Panc1 (cell line): ENCODE results near the gene NCKAP5L.

Experiments
- POLR2AphosphoS5 ChIP-seq: IDR thresholded peaks from 2 replicates; pipeline ENCODE4 v1.6.1; 2012; ENCODE audit warnings: mild to moderate bottlenecking, low read depth, low read length, moderate library complexity
- TCF7L2 ChIP-seq: IDR thresholded peaks from 2 replicates; pipeline ENCODE4 v1.6.1; 2011; ENCODE audit warnings: mild to moderate bottlenecking, low read depth, low read length, inconsistent platforms
- TF ChIP-seq, protein P1 (sequence below): fragments of 450-650 bp; IDR thresholded peaks from 2 replicates; pipeline ENCODE4 v1.5.1; 2017; ENCODE audit warnings: mild to moderate bottlenecking

DNA sequence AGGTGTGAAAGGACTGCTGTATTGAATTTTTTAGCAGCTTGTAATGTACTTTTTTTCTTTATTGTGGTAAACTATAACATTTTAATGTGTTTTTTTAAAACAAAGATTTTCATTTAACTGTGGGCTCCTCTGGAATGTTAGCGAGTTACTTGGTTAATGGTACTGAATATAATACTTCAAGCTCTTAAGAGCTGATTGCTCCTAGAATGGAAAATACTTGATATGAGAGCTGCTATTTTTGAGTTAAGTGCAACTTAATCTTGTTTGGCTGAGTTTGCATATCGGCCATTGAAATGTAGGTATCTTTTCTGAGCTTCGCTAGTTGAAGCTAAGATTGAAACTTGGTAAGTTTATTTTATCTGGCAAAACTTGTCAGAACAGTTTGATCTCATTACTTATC, 79.4 kb downstream of the NCKAP5L start:
- TF ChIP-seq, protein P1, sequence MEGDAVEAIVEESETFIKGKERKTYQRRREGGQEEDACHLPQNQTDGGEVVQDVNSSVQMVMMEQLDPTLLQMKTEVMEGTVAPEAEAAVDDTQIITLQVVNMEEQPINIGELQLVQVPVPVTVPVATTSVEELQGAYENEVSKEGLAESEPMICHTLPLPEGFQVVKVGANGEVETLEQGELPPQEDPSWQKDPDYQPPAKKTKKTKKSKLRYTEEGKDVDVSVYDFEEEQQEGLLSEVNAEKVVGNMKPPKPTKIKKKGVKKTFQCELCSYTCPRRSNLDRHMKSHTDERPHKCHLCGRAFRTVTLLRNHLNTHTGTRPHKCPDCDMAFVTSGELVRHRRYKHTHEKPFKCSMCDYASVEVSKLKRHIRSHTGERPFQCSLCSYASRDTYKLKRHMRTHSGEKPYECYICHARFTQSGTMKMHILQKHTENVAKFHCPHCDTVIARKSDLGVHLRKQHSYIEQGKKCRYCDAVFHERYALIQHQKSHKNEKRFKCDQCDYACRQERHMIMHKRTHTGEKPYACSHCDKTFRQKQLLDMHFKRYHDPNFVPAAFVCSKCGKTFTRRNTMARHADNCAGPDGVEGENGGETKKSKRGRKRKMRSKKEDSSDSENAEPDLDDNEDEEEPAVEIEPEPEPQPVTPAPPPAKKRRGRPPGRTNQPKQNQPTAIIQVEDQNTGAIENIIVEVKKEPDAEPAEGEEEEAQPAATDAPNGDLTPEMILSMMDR, result no peak
- TF ChIP-seq TCF7L2 (no peak), POLR2AphosphoS5 (no peak)
